Loucy (cell line): Measurements from ENCODE around the gene SSPN.

Experiments
- CTCF ChIP-seq: fragments of 200-600 bp; sonication (generic); conservative IDR thresholded peaks from 2 replicates; pipeline ENCODE4 v1.5.1; 2014; ENCODE audit warnings: mild to moderate bottlenecking, antibody characterized with exemption, low read length
- EZH2phosphoT487 ChIP-seq: fragments of 200-600 bp; IDR thresholded peaks from 2 replicates; pipeline ENCODE4 v1.6.1; 2018; ENCODE audit warnings: antibody characterized with exemption, mild to moderate bottlenecking, moderate library complexity, borderline replicate concordance

DNA sequence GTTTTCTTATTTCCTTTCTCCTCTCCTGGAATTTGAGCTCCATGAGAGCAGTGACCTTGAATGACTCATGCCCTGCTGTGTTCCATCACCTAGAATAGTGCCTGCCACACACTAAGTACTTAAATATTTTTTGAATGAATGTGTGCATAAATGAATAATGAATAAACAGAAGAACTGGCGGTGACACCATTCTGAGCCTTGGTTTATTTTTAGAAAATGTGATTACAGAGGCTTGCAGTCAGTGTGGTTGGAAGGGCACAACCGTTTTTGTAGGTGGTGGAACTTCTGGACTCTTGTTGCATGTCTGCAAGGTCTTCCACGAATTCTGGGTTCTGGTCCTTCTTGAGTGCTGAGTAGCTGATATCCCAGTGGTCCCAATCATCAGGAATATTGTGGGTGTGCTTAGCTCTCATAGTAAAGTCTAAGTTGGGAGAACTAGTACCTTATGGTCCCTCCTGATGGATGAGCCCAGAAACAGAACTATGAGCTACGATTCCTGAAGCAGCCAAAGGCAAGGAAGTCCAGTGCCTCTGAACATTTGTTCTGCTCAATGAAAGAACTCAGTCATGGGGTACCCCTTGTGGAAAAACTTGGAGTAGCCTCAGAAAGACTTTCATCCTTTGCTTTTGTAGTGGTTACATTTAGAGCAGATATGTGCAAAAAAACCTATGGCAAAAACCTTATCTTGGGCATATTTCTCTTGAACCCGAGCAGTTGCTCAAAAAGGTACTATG lies 41.8 kb upstream of the SSPN start:
- no peak for TF ChIP-seq CTCF
- TF ChIP-seq EZH2phosphoT487: no peak
